DND-41 (cell line): ENCODE data around the gene KCNH1.

Experiments
- ATAC-seq: fragments of 200-7000 bp; cut with Tn5 transposase; 3 replicates; pipeline ENCODE4 v1.9.1; 2021; ENCODE audit warnings: low read depth; ENCODE audit not compliant: insufficient read depth
- DNase-seq: peaks from one replicate; pipeline ENCODE4 v3.0.0-alpha.2; 2020
- H2AFZ ChIP-seq: 2 replicates; pipeline ENCODE4 v1.6.0; 2012; ENCODE audit warnings: low read depth, low read length
- H3K27ac ChIP-seq: 2 replicates; pipeline ENCODE4 v1.5.1; 2012; ENCODE audit warnings: low read length, inconsistent platforms
- H3K27me3 ChIP-seq: fragments of 200-600 bp; sonication (generic); 2 replicates; pipeline ENCODE4 v1.6.0; 2012; ENCODE audit warnings: low read length, mild to moderate bottlenecking, inconsistent platforms; ENCODE audit not compliant: insufficient read depth, poor library complexity
- H3K36me3 ChIP-seq: 2 replicates; pipeline ENCODE4 v1.5.1; 2012; ENCODE audit warnings: low read length, inconsistent platforms; ENCODE audit not compliant: insufficient read depth
- H3K4me1 ChIP-seq: 2 replicates; pipeline ENCODE4 v1.5.1; 2012; ENCODE audit warnings: mild to moderate bottlenecking, low read length; ENCODE audit not compliant: insufficient read depth
- H3K4me2 ChIP-seq: 2 replicates; pipeline ENCODE4 v1.6.0; 2012; ENCODE audit warnings: mild to moderate bottlenecking, moderate library complexity, low read length, inconsistent platforms; ENCODE audit not compliant: insufficient read depth
- H3K4me3 ChIP-seq, 2 experiments: fragments of 200-600 bp in 1 of 2; shearing (Covaris generic) in 1 of 2; 2 replicates each; pipeline ENCODE4 v1.5.1; 2012 to 2016; ENCODE audit warnings: inconsistent platforms in 2 of 2, low read length in 2 of 2, mild to moderate bottlenecking in 2 of 2, low read depth in 1 of 2, moderate library complexity in 1 of 2
- H3K79me2 ChIP-seq: 2 replicates; pipeline ENCODE4 v1.6.0; 2012; ENCODE audit warnings: low read length, inconsistent platforms; ENCODE audit not compliant: insufficient read depth
- H3K9ac ChIP-seq: 2 replicates; pipeline ENCODE4 v1.6.0; 2012; ENCODE audit warnings: low read depth, mild to moderate bottlenecking, inconsistent platforms, low read length, moderate library complexity
- H3K9me3 ChIP-seq: 2 replicates; pipeline ENCODE4 v1.5.1; 2012; ENCODE audit warnings: low read length, moderate library complexity, mild to moderate bottlenecking, inconsistent platforms; ENCODE audit not compliant: insufficient read depth, severe bottlenecking
- H4K20me1 ChIP-seq: 2 replicates; pipeline ENCODE4 v1.6.0; 2012; ENCODE audit warnings: low read length; ENCODE audit not compliant: insufficient read depth
- CTCF ChIP-seq: IDR thresholded peaks from 2 replicates; pipeline ENCODE4 v1.5.1; 2012; ENCODE audit warnings: borderline replicate concordance, low read length, moderate library complexity, mild to moderate bottlenecking; ENCODE audit not compliant: poor library complexity, severe bottlenecking; ENCODE audit errors: extremely low read depth
- EZH2 ChIP-seq: IDR thresholded peaks from 3 replicates; pipeline ENCODE4 v1.6.1; 2012; ENCODE audit warnings: borderline replicate concordance, low read depth, mild to moderate bottlenecking, moderate library complexity, low read length, inconsistent platforms; ENCODE audit not compliant: severe bottlenecking

KCNH1 gene

GRCh38 chr1:210855440-210855839, 278.5 kb downstream of the KCNH1 start:
- Histone ChIP-seq H3K79me2 (no peaks in the 10 kb centered on the region), H3K4me2 (no peak overlapping the region), H3K4me1 (no peaks in the 10 kb centered on the region), H4K20me1 (no peaks in the 10 kb centered on the region), H3K9me3 (no peaks in the 10 kb centered on the region), H3K4me3 (no peak overlapping the region), H3K36me3 (no peaks in the 10 kb centered on the region), H3K27ac (no peak overlapping the region), H3K27me3 (no peaks in the 10 kb centered on the region), H2AFZ (no peak overlapping the region), H3K9ac (no peak overlapping the region)
- DNase-seq (no peak), ATAC-seq (no peak)
- TF ChIP-seq EZH2 (no peak), CTCF (no peak)

- Histone ChIP-seq H3K4me1 (no peaks in the 10 kb centered on the region), H3K4me2 (no peak overlapping the region)
- ATAC-seq, result no peak
Observed at GRCh38 chr1:210853276-210853675, 280.7 kb downstream of the KCNH1 start.

GRCh38 chr1:210850556-210850955, 283.4 kb downstream of the KCNH1 start:
- TF ChIP-seq EZH2 (no peak), CTCF (no peak)
- no peaks in the 10 kb centered on the region for H3K36me3 ChIP-seq
- H3K4me3 ChIP-seq, result no peak overlapping the region
- no peaks in the 10 kb centered on the region for H3K9me3 ChIP-seq
- no peak overlapping the region for H2AFZ ChIP-seq
- no peaks in the 10 kb centered on the region for H3K4me1 ChIP-seq
- H4K20me1 ChIP-seq, result no peaks in the 10 kb centered on the region
- ATAC-seq (peak; percentile 86), DNase-seq (peak; percentile 16)
- H3K4me2 ChIP-seq, result no peak overlapping the region
- H3K9ac ChIP-seq, result no peak overlapping the region
- H3K79me2 ChIP-seq, result no peaks in the 10 kb centered on the region
- H3K27me3 ChIP-seq, result no peaks in the 10 kb centered on the region
- no peak overlapping the region for H3K27ac ChIP-seq

More at GRCh38 chr1:210853276-210853675, 280.7 kb downstream of the KCNH1 start:
- Histone ChIP-seq H3K36me3 (no peaks in the 10 kb centered on the region), H3K79me2 (no peaks in the 10 kb centered on the region), H3K9ac (no peak overlapping the region), H3K9me3 (no peaks in the 10 kb centered on the region), H3K27me3 (no peaks in the 10 kb centered on the region), H3K27ac (no peak overlapping the region), H3K4me3 (no peak overlapping the region), H4K20me1 (no peaks in the 10 kb centered on the region), H2AFZ (no peak overlapping the region)
- TF ChIP-seq CTCF (no peak), EZH2 (no peak)
- DNase-seq, result no peak

GRCh38 chr1:210848474-210848873, 285.5 kb downstream of the KCNH1 start:
- no peak for TF ChIP-seq CTCF
- Histone ChIP-seq H3K9ac (no peak overlapping the region), H2AFZ (no peak overlapping the region), H4K20me1 (no peaks in the 10 kb centered on the region), H3K27me3 (no peaks in the 10 kb centered on the region), H3K79me2 (no peaks in the 10 kb centered on the region), H3K4me2 (no peak overlapping the region), H3K4me3 (no peak overlapping the region), H3K27ac (no peak overlapping the region), H3K9me3 (no peaks in the 10 kb centered on the region), H3K4me1 (no peaks in the 10 kb centered on the region), H3K36me3 (no peaks in the 10 kb centered on the region)
- DNase-seq (no peak), ATAC-seq (no peak)
